HCT116 (cell line): ENCODE results near the gene ETFA. TPM values are rescaled to one million over a fixed set of nuclear protein-coding genes. Genes with fewer than 3 reads are reported as not detected.

Source experiments
- ATAC-seq: fragments of 200-7000 bp; cut with Tn5 transposase; 2 replicates; pipeline ENCODE4 v1.9.1; 2020; ENCODE audit warnings: mild to moderate bottlenecking, moderate library complexity
- BruUV-seq: library from RNA; stranded (reverse); fragments of 400-500 nt; replicated peaks from 2 replicates; lab custom pipeline; 2021; lab: Mats Ljungman, UMichigan
- CTCF ChIA-PET: fragments of 300-600 bp; sonication (Branson Sonifier 250); formaldehyde crosslinking; loops from one replicate; lab custom pipeline; 2021; ENCODE audit warnings: antibody characterized with exemption; lab: Charles Lee
- POLR2A ChIA-PET: fragments of 300-600, 350-600 bp; sonication (Branson Sonifier 250); formaldehyde crosslinking; loops from one replicate; lab custom pipeline; 2021; ENCODE audit warnings: antibody characterized with exemption; lab: Charles Lee
- RAD21 ChIA-PET, 2 experiments: fragments of 300-600 bp; sonication (Branson Sonifier 250); formaldehyde crosslinking; loops; one replicate each; lab custom pipeline; 2023; ENCODE audit warnings: low total read pairs in 2 of 2; ENCODE audit not compliant: uncharacterized antibody in 2 of 2, unreplicated experiment in 2 of 2, low non-redundant PET in 1 of 2; lab: Charles Lee
- DNase-seq: peaks from one replicate; pipeline ENCODE4 v3.0.0-alpha.2; 2010; ENCODE audit warnings: low read depth, low spot score
- H2AFZ ChIP-seq: fragments of 200-600 bp; shearing (Covaris generic), sonication (generic); 2 replicates; pipeline ENCODE4 v1.6.1; 2017; ENCODE audit warnings: low read depth, mixed run types, mixed read lengths, antibody characterized with exemption, low read length; ENCODE audit not compliant: poor library complexity, severe bottlenecking
- H3K27ac ChIP-seq: 2 replicates; pipeline ENCODE4 v1.5.1; 2012; ENCODE audit warnings: low read depth, low read length
- H3K27me3 ChIP-seq: fragments of 200-600 bp; sonication (generic); 2 replicates; pipeline ENCODE4 v1.6.1; 2016; ENCODE audit warnings: mixed run types, low read length, mixed read lengths; ENCODE audit not compliant: insufficient read depth
- H3K36me3 ChIP-seq, 2 experiments: fragments of 200-500 bp in 1 of 2; fragments of 200-600 bp in 1 of 2; sonication (Bioruptor generic) in 1 of 2; sonication (generic) in 1 of 2; 2 replicates each; pipeline versions ENCODE4 v1.5.1 to v1.6.1; 2014 to 2016; ENCODE audit warnings: low read length in 2 of 2, inconsistent platforms in 1 of 2, mixed read lengths in 1 of 2, mixed run types in 1 of 2; ENCODE audit not compliant: insufficient read depth in 2 of 2, control insufficient read depth in 1 of 2
- H3K4me1 ChIP-seq, 2 experiments: fragments of 200-600 bp in 1 of 2; sonication (generic) in 1 of 2; 2 replicates each; pipeline versions ENCODE4 v1.5.1 to v1.6.1; 2012 to 2017; ENCODE audit warnings: low read length in 2 of 2, inconsistent platforms in 1 of 2, mild to moderate bottlenecking in 1 of 2, mixed read lengths in 1 of 2, mixed run types in 1 of 2, moderate library complexity in 1 of 2; ENCODE audit not compliant: insufficient read depth in 2 of 2, control insufficient read depth in 1 of 2
- H3K4me2 ChIP-seq: fragments of 200-600 bp; sonication (generic); 2 replicates; pipeline ENCODE4 v1.6.1; 2017; ENCODE audit warnings: mixed run types, low read length, mixed read lengths
- H3K4me3 ChIP-seq, 2 experiments: fragments of 200-600 bp in 1 of 2; sonication (generic) in 1 of 2; replicated peaks in 1 of 2; 2 replicates each; pipeline ENCODE4 v1.5.1; 2011 to 2016; ENCODE audit warnings: low read length in 2 of 2, control low read depth in 1 of 2, low read depth in 1 of 2, mild to moderate bottlenecking in 1 of 2, mixed read lengths in 1 of 2, mixed run types in 1 of 2
- H3K79me2 ChIP-seq: fragments of 200-600 bp; sonication (generic); 2 replicates; pipeline ENCODE4 v1.6.1; 2017; ENCODE audit warnings: mild to moderate bottlenecking, mixed run types, low read length, moderate library complexity, mixed read lengths; ENCODE audit not compliant: insufficient read depth
- H3K9ac ChIP-seq: fragments of 200-600 bp; sonication (generic); 2 replicates; pipeline ENCODE4 v1.6.1; 2016; ENCODE audit warnings: low read length, mixed read lengths
- H3K9me2 ChIP-seq: fragments of 200-600 bp; sonication (generic), shearing (Covaris generic); 2 replicates; pipeline ENCODE4 v1.6.1; 2017; ENCODE audit warnings: mixed run types, mild to moderate bottlenecking, moderate library complexity; ENCODE audit not compliant: insufficient read depth
- H3K9me3 ChIP-seq, 2 experiments: fragments of 200-500 bp in 1 of 2; fragments of 200-600 bp in 1 of 2; sonication (Bioruptor generic) in 1 of 2; sonication (generic) in 1 of 2; 2 replicates each; pipeline ENCODE4 v1.6.1; 2014 to 2017; ENCODE audit warnings: low read length in 2 of 2, mixed read lengths in 2 of 2, inconsistent platforms in 1 of 2, low read depth in 1 of 2, mild to moderate bottlenecking in 1 of 2, mixed run types in 1 of 2, moderate library complexity in 1 of 2; ENCODE audit not compliant: control insufficient read depth in 1 of 2, insufficient read depth in 1 of 2
- H4K20me1 ChIP-seq: fragments of 200-600 bp; sonication (generic), shearing (Covaris generic); 2 replicates; pipeline ENCODE4 v1.6.1; 2017; ENCODE audit warnings: mixed run types, mild to moderate bottlenecking, moderate library complexity; ENCODE audit not compliant: insufficient read depth
- CEBPB ChIP-seq: IDR thresholded peaks from 2 replicates; pipeline ENCODE4 v1.6.1; 2012; ENCODE audit warnings: low read depth
- ELF1 ChIP-seq: IDR thresholded peaks from 2 replicates; pipeline ENCODE4 v1.6.1; 2012; ENCODE audit warnings: low read depth, borderline replicate concordance
- EZH2phosphoT487 ChIP-seq: fragments of 200-600 bp; IDR thresholded peaks from 2 replicates; pipeline ENCODE4 v1.6.1; 2018; ENCODE audit warnings: antibody characterized with exemption, borderline replicate concordance
- FOSL1 ChIP-seq: IDR thresholded peaks from 2 replicates; pipeline ENCODE4 v1.6.1; 2012; ENCODE audit warnings: low read depth
- POLR2A ChIP-seq: IDR thresholded peaks from 2 replicates; pipeline ENCODE4 v1.7.0; 2011; ENCODE audit warnings: borderline replicate concordance; ENCODE audit not compliant: insufficient read depth, insufficient read length; ENCODE audit errors: extremely low read depth
- POLR2AphosphoS5 ChIP-seq: IDR thresholded peaks from 2 replicates; pipeline ENCODE4 v1.6.1; 2011; ENCODE audit warnings: mild to moderate bottlenecking, low read depth, low read length, moderate library complexity
- SIN3A ChIP-seq: IDR thresholded peaks from 2 replicates; pipeline ENCODE4 v1.6.1; 2012; ENCODE audit warnings: low read depth
- SRF ChIP-seq: IDR thresholded peaks from 2 replicates; pipeline ENCODE4 v1.6.1; 2012; ENCODE audit warnings: low read depth
- TCF7L2 ChIP-seq: IDR thresholded peaks from 2 replicates; pipeline ENCODE4 v1.7.0; 2011; ENCODE audit warnings: borderline replicate concordance, inconsistent platforms; ENCODE audit not compliant: insufficient read depth, insufficient read length; ENCODE audit errors: extremely low read depth
- ZBTB33 ChIP-seq: IDR thresholded peaks from 2 replicates; pipeline ENCODE4 v1.6.1; 2011; ENCODE audit warnings: mild to moderate bottlenecking, low read length, moderate library complexity; ENCODE audit not compliant: insufficient replicate concordance; ENCODE audit errors: extremely low read depth
- intact Hi-C: fragments of 100-400 bp; cut with micrococcal nuclease; formaldehyde crosslinking; loops from 2 replicates; pipeline ENCODE4 v1.10.0; 2022
- total RNA-seq: library from RNA; stranded (reverse); gene quantifications from one replicate; pipeline ENCODE4 v1.2.1, GENCODE V29; 2021; ENCODE audit not compliant: unreplicated experiment
- TF ChIP-seq, protein P1 (sequence below): IDR thresholded peaks from 2 replicates; pipeline ENCODE4 v1.6.1; 2012; ENCODE audit warnings: low read depth
- TF ChIP-seq, protein P2 (sequence below): IDR thresholded peaks from 2 replicates; pipeline ENCODE4 v1.6.1; 2012

The ETFA gene
- total RNA-seq, 1 experiment from 2014 or later = 144 TPM

DNA sequence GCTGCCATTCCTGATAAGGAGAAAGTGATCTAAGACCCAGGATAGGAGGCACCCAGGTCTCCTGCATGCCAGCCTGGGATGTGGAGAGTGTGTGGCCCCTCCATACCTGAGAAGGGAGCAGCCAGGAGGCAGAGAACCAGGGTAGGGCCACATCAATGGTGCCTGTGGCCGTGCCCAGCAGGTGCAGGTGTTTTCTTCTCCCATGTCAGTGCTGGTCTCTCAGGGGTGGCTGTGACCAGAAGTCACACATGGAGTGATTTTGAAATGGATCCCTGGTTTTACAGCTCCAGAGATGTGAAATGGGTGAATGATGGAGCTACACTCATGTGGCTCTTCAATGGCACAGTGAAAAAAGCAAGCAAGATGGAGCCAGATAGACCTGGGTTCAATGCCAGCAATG is 22.0 kb upstream of the ETFA start:
- POLR2A ChIA-PET = no interaction called here
- Histone ChIP-seq H3K9me2 (no peaks in the 10 kb centered on the region), H3K36me3 (no peaks in the 10 kb centered on the region), H2AFZ (no peak overlapping the region), H3K27ac (no peak overlapping the region), H3K9me3 (no peaks in the 10 kb centered on the region), H3K9ac (no peak overlapping the region), H3K79me2 (peaks cover 11% of the 10 kb centered on the region), H3K4me1 (peaks cover 10 to 33% of the 10 kb centered on the region in 2 experiments; a peak in 3 of 4 replicates), H3K4me2 (no peak overlapping the region), H4K20me1 (no peaks in the 10 kb centered on the region), H3K4me3 (no peak overlapping the region), H3K27me3 (no peaks in the 10 kb centered on the region)
- BruUV-seq = no TSS peak
- no peak for DNase-seq
- RAD21 ChIA-PET = no interaction called here
- CTCF ChIA-PET = interaction anchor here (0.7 to 1.2 kb wide), 4 partner anchors 12 to 148 kb away, joined by 3 to 6 read pairs (median 3); no protein-coding TSS in a partner anchor
- intact Hi-C loops = loop anchor here (10.0 kb wide), 1 partner anchor 511 kb away; no protein-coding TSS in a partner anchor
- TF ChIP-seq POLR2AphosphoS5 (no peak), POLR2A (no peak), EZH2phosphoT487 (no peak), TCF7L2 (no peak), ZBTB33 (no peak), CEBPB (no peak), ELF1 (no peak), SRF (no peak), FOSL1 (no peak), SIN3A (no peak)
- TF ChIP-seq, protein P1, sequence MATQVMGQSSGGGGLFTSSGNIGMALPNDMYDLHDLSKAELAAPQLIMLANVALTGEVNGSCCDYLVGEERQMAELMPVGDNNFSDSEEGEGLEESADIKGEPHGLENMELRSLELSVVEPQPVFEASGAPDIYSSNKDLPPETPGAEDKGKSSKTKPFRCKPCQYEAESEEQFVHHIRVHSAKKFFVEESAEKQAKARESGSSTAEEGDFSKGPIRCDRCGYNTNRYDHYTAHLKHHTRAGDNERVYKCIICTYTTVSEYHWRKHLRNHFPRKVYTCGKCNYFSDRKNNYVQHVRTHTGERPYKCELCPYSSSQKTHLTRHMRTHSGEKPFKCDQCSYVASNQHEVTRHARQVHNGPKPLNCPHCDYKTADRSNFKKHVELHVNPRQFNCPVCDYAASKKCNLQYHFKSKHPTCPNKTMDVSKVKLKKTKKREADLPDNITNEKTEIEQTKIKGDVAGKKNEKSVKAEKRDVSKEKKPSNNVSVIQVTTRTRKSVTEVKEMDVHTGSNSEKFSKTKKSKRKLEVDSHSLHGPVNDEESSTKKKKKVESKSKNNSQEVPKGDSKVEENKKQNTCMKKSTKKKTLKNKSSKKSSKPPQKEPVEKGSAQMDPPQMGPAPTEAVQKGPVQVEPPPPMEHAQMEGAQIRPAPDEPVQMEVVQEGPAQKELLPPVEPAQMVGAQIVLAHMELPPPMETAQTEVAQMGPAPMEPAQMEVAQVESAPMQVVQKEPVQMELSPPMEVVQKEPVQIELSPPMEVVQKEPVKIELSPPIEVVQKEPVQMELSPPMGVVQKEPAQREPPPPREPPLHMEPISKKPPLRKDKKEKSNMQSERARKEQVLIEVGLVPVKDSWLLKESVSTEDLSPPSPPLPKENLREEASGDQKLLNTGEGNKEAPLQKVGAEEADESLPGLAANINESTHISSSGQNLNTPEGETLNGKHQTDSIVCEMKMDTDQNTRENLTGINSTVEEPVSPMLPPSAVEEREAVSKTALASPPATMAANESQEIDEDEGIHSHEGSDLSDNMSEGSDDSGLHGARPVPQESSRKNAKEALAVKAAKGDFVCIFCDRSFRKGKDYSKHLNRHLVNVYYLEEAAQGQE = no peak
- TF ChIP-seq, protein P2, sequence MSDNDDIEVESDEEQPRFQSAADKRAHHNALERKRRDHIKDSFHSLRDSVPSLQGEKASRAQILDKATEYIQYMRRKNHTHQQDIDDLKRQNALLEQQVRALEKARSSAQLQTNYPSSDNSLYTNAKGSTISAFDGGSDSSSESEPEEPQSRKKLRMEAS = no peak
- no peak for ATAC-seq
